IMR-90 (cell line): ENCODE data around the gene DGKH. TPM values are rescaled to one million over a fixed set of nuclear protein-coding genes. Genes with fewer than 3 reads are reported as not detected.

Experiments
- ATAC-seq: fragments of 200-7000 bp; cut with Tn5 transposase; 2 replicates; pipeline ENCODE4 v1.9.1; 2020; ENCODE audit warnings: low read depth, mild to moderate bottlenecking, moderate library complexity
- BruUV-seq: library from RNA; stranded (reverse); fragments of 400-500 nt; replicated peaks from 2 replicates; lab custom pipeline; 2021; lab: Mats Ljungman, UMichigan
- CTCF ChIA-PET: fragments of 300-600 bp; formaldehyde crosslinking; extraction: SDS; loops from one replicate; lab custom pipeline; 2021; ENCODE audit warnings: antibody characterized with exemption; lab: Yijun Ruan, JAX
- POLR2A ChIA-PET: fragments of 300-600 bp; sonication (Branson Sonifier 250); formaldehyde crosslinking; loops from one replicate; lab custom pipeline; 2022; ENCODE audit warnings: antibody characterized with exemption; ENCODE audit not compliant: unreplicated experiment; lab: Charles Lee
- DNase-seq: peaks from one replicate; pipeline ENCODE4 v3.0.0; 2013
- H2AFZ ChIP-seq: replicated peaks from 2 replicates; pipeline ENCODE3; 2013; ENCODE audit warnings: low read length, mild to moderate bottlenecking; ENCODE audit not compliant: poor library complexity
- H2AK5ac ChIP-seq: 2 replicates; pipeline ENCODE4 v1.6.1; 2013; ENCODE audit warnings: low read depth, low read length, inconsistent platforms
- H2AK9ac ChIP-seq: replicated peaks from 2 replicates; pipeline ENCODE3; 2013; ENCODE audit warnings: mild to moderate bottlenecking, low read depth, low read length, moderate library complexity; ENCODE audit not compliant: poor library complexity
- H2BK120ac ChIP-seq: 2 replicates; pipeline ENCODE4 v1.6.1; 2013; ENCODE audit warnings: low read depth, low read length, inconsistent platforms
- H2BK15ac ChIP-seq: 3 replicates; pipeline ENCODE4 v1.6.1; 2013; ENCODE audit warnings: low read depth, low read length, inconsistent platforms
- H2BK20ac ChIP-seq: 2 replicates; pipeline ENCODE4 v1.6.1; 2013; ENCODE audit warnings: low read depth, mild to moderate bottlenecking, inconsistent platforms, low read length, moderate library complexity
- H2BK5ac ChIP-seq: 2 replicates; pipeline ENCODE4 v1.6.1; 2013; ENCODE audit warnings: mild to moderate bottlenecking, low read depth, low read length, inconsistent platforms; ENCODE audit not compliant: poor library complexity, severe bottlenecking
- H3K14ac ChIP-seq: replicated peaks from 2 replicates; pipeline ENCODE4 v1.6.1; 2013; ENCODE audit warnings: low read depth, low read length, inconsistent platforms
- H3K18ac ChIP-seq: 2 replicates; pipeline ENCODE4 v1.6.1; 2013; ENCODE audit warnings: low read depth, low read length, control low read depth
- H3K23ac ChIP-seq: 2 replicates; pipeline ENCODE4 v1.6.1; 2013; ENCODE audit warnings: low read depth, low read length, inconsistent platforms
- H3K27ac ChIP-seq: 2 replicates; pipeline ENCODE4 v1.5.1; 2013; ENCODE audit warnings: mild to moderate bottlenecking, control low read depth, low read length; ENCODE audit not compliant: insufficient read depth
- H3K27me3 ChIP-seq: 2 replicates; pipeline ENCODE4 v1.6.1; 2013; ENCODE audit warnings: low read length; ENCODE audit not compliant: control insufficient read depth, insufficient read depth
- H3K36me3 ChIP-seq: 2 replicates; pipeline ENCODE4 v1.6.1; 2013; ENCODE audit warnings: low read length, mixed read lengths; ENCODE audit not compliant: control insufficient read depth, insufficient read depth
- H3K4ac ChIP-seq: 2 replicates; pipeline ENCODE4 v1.6.1; 2013; ENCODE audit warnings: low read depth, low read length, inconsistent platforms
- H3K4me1 ChIP-seq: 2 replicates; pipeline ENCODE4 v1.6.1; 2013; ENCODE audit warnings: low read length, mixed read lengths; ENCODE audit not compliant: control insufficient read depth, insufficient read depth
- H3K4me2 ChIP-seq: 2 replicates; pipeline ENCODE4 v1.6.1; 2013; ENCODE audit warnings: low read depth, mild to moderate bottlenecking, control low read depth, low read length, moderate library complexity
- H3K4me3 ChIP-seq: 2 replicates; pipeline ENCODE4 v1.5.1; 2013; ENCODE audit warnings: low read depth, mild to moderate bottlenecking, control low read depth, low read length, moderate library complexity; ENCODE audit not compliant: insufficient read depth
- H3K56ac ChIP-seq: 2 replicates; pipeline ENCODE4 v1.6.1; 2013; ENCODE audit warnings: low read length, inconsistent platforms; ENCODE audit not compliant: insufficient read depth; ENCODE audit errors: extremely low read depth
- H3K79me1 ChIP-seq, 2 experiments: 2 replicates each; pipeline ENCODE4 v1.6.1; 2013; ENCODE audit warnings: low read length in 2 of 2, inconsistent platforms in 1 of 2, low read depth in 1 of 2
- H3K9ac ChIP-seq: 2 replicates; pipeline ENCODE4 v1.6.1; 2013; ENCODE audit warnings: low read depth, low read length, control low read depth
- H3K9me1 ChIP-seq: 2 replicates; pipeline ENCODE4 v1.6.1; 2013; ENCODE audit warnings: low read length, inconsistent platforms; ENCODE audit not compliant: insufficient read depth
- H3K9me3 ChIP-seq: 2 replicates; pipeline ENCODE4 v1.6.1; 2013; ENCODE audit warnings: low read length; ENCODE audit not compliant: control insufficient read depth, insufficient read depth
- H4K20me1 ChIP-seq: 2 replicates; pipeline ENCODE4 v1.6.1; 2013; ENCODE audit warnings: low read length, inconsistent platforms; ENCODE audit not compliant: insufficient read depth
- H4K5ac ChIP-seq: 2 replicates; pipeline ENCODE4 v1.6.1; 2013; ENCODE audit warnings: mild to moderate bottlenecking, low read depth, low read length, control low read depth
- H4K8ac ChIP-seq, 2 experiments: 2 replicates each; pipeline ENCODE4 v1.6.1; 2013; ENCODE audit warnings: low read depth in 2 of 2, low read length in 2 of 2, control low read depth in 1 of 2, inconsistent platforms in 1 of 2
- H4K91ac ChIP-seq: 2 replicates; pipeline ENCODE4 v1.6.1; 2013; ENCODE audit warnings: low read depth, low read length, inconsistent platforms; ENCODE audit not compliant: insufficient read depth
- BHLHE40 ChIP-seq: fragments of 150-350 bp; IDR thresholded peaks from 2 replicates; pipeline ENCODE4 v1.6.1; 2016; ENCODE audit warnings: mild to moderate bottlenecking, low read depth, low read length
- CEBPB ChIP-seq: IDR thresholded peaks from 2 replicates; pipeline ENCODE4 v1.6.1; 2012; ENCODE audit warnings: low read depth, low read length, improper control_type of control experiment
- CHD1 ChIP-seq: IDR thresholded peaks from 2 replicates; pipeline ENCODE4 v1.6.1; 2012; ENCODE audit warnings: low read depth, low read length, improper control_type of control experiment
- CTCF ChIP-seq: conservative IDR thresholded peaks from 2 replicates; pipeline ENCODE4 v1.5.1; 2012; ENCODE audit warnings: mild to moderate bottlenecking, low read depth, low read length, improper control_type of control experiment
- ELK1 ChIP-seq: fragments of 150-350 bp; IDR thresholded peaks from 2 replicates; pipeline ENCODE4 v1.6.1; 2016; ENCODE audit warnings: low read depth, mild to moderate bottlenecking, low read length, moderate library complexity, borderline replicate concordance
- FOS ChIP-seq: fragments of 150-350 bp; IDR thresholded peaks from 2 replicates; pipeline ENCODE4 v1.6.1; 2016; ENCODE audit warnings: low read depth, low read length
- MAFK ChIP-seq: IDR thresholded peaks from 2 replicates; pipeline ENCODE4 v1.6.1; 2012; ENCODE audit warnings: low read depth, low read length, improper control_type of control experiment
- MAZ ChIP-seq: IDR thresholded peaks from 2 replicates; pipeline ENCODE4 v1.6.1; 2012; ENCODE audit warnings: low read depth, mild to moderate bottlenecking, low read length, improper control_type of control experiment, moderate library complexity, borderline replicate concordance
- MXI1 ChIP-seq: IDR thresholded peaks from 2 replicates; pipeline ENCODE4 v1.6.1; 2012; ENCODE audit warnings: low read depth, mild to moderate bottlenecking, low read length, moderate library complexity, borderline replicate concordance
- NFE2L2 ChIP-seq: fragments of 150-350 bp; IDR thresholded peaks from 2 replicates; pipeline ENCODE4 v1.6.1; 2016; ENCODE audit warnings: low read depth, mild to moderate bottlenecking, low read length
- POLR2A ChIP-seq: IDR thresholded peaks from 2 replicates; pipeline ENCODE4 v1.6.1; 2012; ENCODE audit warnings: mild to moderate bottlenecking, low read depth, low read length
- RAD21 ChIP-seq: IDR thresholded peaks from 2 replicates; pipeline ENCODE4 v1.6.1; 2012; ENCODE audit warnings: low read length, improper control_type of control experiment
- RCOR1 ChIP-seq: IDR thresholded peaks from 2 replicates; pipeline ENCODE4 v1.6.1; 2012; ENCODE audit warnings: mild to moderate bottlenecking, low read length, improper control_type of control experiment; ENCODE audit not compliant: insufficient replicate concordance
- RFX5 ChIP-seq: IDR thresholded peaks from 2 replicates; pipeline ENCODE4 v1.8.0; 2012; ENCODE audit warnings: low read depth, mild to moderate bottlenecking, low read length, moderate library complexity
- SMC3 ChIP-seq: fragments of 150-350 bp; IDR thresholded peaks from 2 replicates; pipeline ENCODE4 v1.6.1; 2016; ENCODE audit warnings: low read depth, mild to moderate bottlenecking, antibody characterized with exemption, low read length, moderate library complexity
- USF2 ChIP-seq: fragments of 150-350 bp; IDR thresholded peaks from 2 replicates; pipeline ENCODE4 v1.6.1; 2017; ENCODE audit warnings: mild to moderate bottlenecking, antibody characterized with exemption, low read length, low read depth
- WGBS, 2 experiments: methylation state at CpG; one replicate each; pipeline versions ENCODE4 v1.1.5 to v1.1.7; 2013; ENCODE audit warnings: missing lambda C conversion rate in 2 of 2; ENCODE audit not compliant: insufficient read length in 1 of 2; ENCODE audit errors: extremely low coverage in 2 of 2; 5-methylcytosine and 5-hydroxymethylcytosine counted together
- dilution Hi-C: fragments of 300-500 bp; cut with HindIII; formaldehyde crosslinking; loops from one replicate; pipeline ENCODE4 v1.14.3; 2018; ENCODE audit warnings: low sequenced_read_pairs; ENCODE audit not compliant: unreplicated experiment
- in situ Hi-C: fragments of 300-500 bp; cut with MboI; formaldehyde crosslinking; loops from 3 replicates; pipeline ENCODE4 v1.14.3; 2019; ENCODE audit warnings: low sequenced_read_pairs, inconsistent platforms, mixed read lengths
- intact Hi-C: fragments of 100-400 bp; cut with micrococcal nuclease; formaldehyde crosslinking; loops from 2 replicates; pipeline ENCODE4 v1.10.0; 2022
- polyA plus RNA-seq, 3 experiments: library from polyadenylated mRNA; depleted of rRNA; stranded (reverse); fragments of >200 nt; gene quantifications; 2 replicates each; pipeline ENCODE4 v1.2.3, GENCODE V29; 2012; ENCODE audit warnings: low replicate concordance in 1 of 3
- total RNA-seq: library from RNA; depleted of rRNA; stranded (reverse); fragments of >200 nt; gene quantifications from 2 replicates; pipeline ENCODE4 v1.2.3, GENCODE V29; 2012

DGKH gene
- total and polyA plus RNA-seq, 2 of the 4 experiments (the other 2 are of a cell fraction): 2.0 to 13.4 TPM

GRCh38 chr13:42223681-42224080, 175.2 kb downstream of the DGKH start:
- no peaks in the 10 kb centered on the region; the same call in 1 of the 2 replicates for H3K4me1 ChIP-seq
- H4K8ac ChIP-seq: no peak overlapping the region
- no peaks in the 10 kb centered on the region for H3K27me3 ChIP-seq
- ATAC-seq (no peak), DNase-seq (no peak)
- H3K9me1 ChIP-seq: no peaks in the 10 kb centered on the region
- H3K36me3 ChIP-seq: peaks cover 11% of the 10 kb centered on the region
- in situ Hi-C loops (no loop called here), intact Hi-C loops (no loop called here), dilution Hi-C loops (no loop called here)
- no peak overlapping the region for H4K91ac ChIP-seq
- H3K14ac ChIP-seq: no peak overlapping the region
- no peaks in the 10 kb centered on the region for H4K20me1 ChIP-seq
- no peak overlapping the region for H2AK9ac ChIP-seq
- no peak overlapping the region for H3K56ac ChIP-seq
- H3K9ac ChIP-seq: no peak overlapping the region
- no peak overlapping the region for H3K23ac ChIP-seq
- H2BK5ac ChIP-seq: no peak overlapping the region
- no peak overlapping the region for H2AFZ ChIP-seq
- BruUV-seq: no TSS peak
- no peak overlapping the region for H3K4me3 ChIP-seq
- TF ChIP-seq CEBPB: no peak
- TF ChIP-seq BHLHE40: no peak
- TF ChIP-seq MAFK: no peak
- no peak for TF ChIP-seq RCOR1
- no peak for TF ChIP-seq USF2
- no peak for TF ChIP-seq ELK1
- TF ChIP-seq CTCF: no peak
- TF ChIP-seq SMC3: no peak
- TF ChIP-seq POLR2A: no peak
- TF ChIP-seq NFE2L2: no peak
- no peak for TF ChIP-seq RFX5
- TF ChIP-seq CHD1: no peak
- TF ChIP-seq FOS: no peak
- TF ChIP-seq MAZ: no peak
- no peak for TF ChIP-seq MXI1
- TF ChIP-seq RAD21: no peak
- no peak overlapping the region for H3K18ac ChIP-seq
- ChIA-PET CTCF (no interaction called here), POLR2A (no interaction called here)
- no peak overlapping the region for H4K5ac ChIP-seq
- no peak overlapping the region for H2BK120ac ChIP-seq
- no peak overlapping the region for H2BK20ac ChIP-seq
- H3K9me3 ChIP-seq: no peaks in the 10 kb centered on the region
- H3K79me1 ChIP-seq: no peaks in the 10 kb centered on the region
- no CpG with 5 or more reads among the region's 4 CpGs for WGBS, 2 experiments
- no peak overlapping the region for H3K4ac ChIP-seq
- no peak overlapping the region for H2BK15ac ChIP-seq
- no peak overlapping the region for H3K4me2 ChIP-seq
- no peak overlapping the region for H2AK5ac ChIP-seq
- H3K27ac ChIP-seq: no peak overlapping the region
